ENCODE measurements around the gene OXER1. TPM values are rescaled to one million over a fixed set of nuclear protein-coding genes. Genes with fewer than 3 reads are reported as not detected.

OXER1 gene
- total RNA-seq, 1 donor from 2014 or later, result 0.88 TPM

GRCh38 chr2:42788882-42789281, 24.9 kb upstream of the OXER1 start:
- H3K36me3 ChIP-seq, result no peaks in the 10 kb centered on the region
- no peak overlapping the region for H3K27ac ChIP-seq
- H4K20me1 ChIP-seq (ENCODE audit: low read depth), result no peaks in the 10 kb centered on the region
- Mint-ChIP-seq H3K36me3 (peaks cover 9% of the 10 kb centered on the region), H3K27me3 (ENCODE audit: insufficient read depth, low read depth) (peaks cover 22% of the 10 kb centered on the region), H3K27ac (peak overlapping the region; percentile 94), H3K4me3 (peak overlapping the region; percentile 39), H3K9me3 (peaks cover 6% of the 10 kb centered on the region), H3K4me1 (peaks cover 40% of the 10 kb centered on the region)
- no peak for DNase-seq (ENCODE audit: low spot score)
- H3K79me2 ChIP-seq (ENCODE audit: low read depth), result no peaks in the 10 kb centered on the region
- no peaks in the 10 kb centered on the region for H3K9me3 ChIP-seq (ENCODE audit: low read depth)
- no peak overlapping the region for H3K9ac ChIP-seq
- no peak overlapping the region for H2AFZ ChIP-seq (replicated peaks)
- H3F3A ChIP-seq (ENCODE audit: low read depth), result peaks cover 28% of the 10 kb centered on the region
- H3K4me3 ChIP-seq, result no peak overlapping the region
- peaks cover 33% of the 10 kb centered on the region for H3K27me3 ChIP-seq
- no peak overlapping the region for H3K4me2 ChIP-seq
- H3K4me1 ChIP-seq, result peaks cover 19% of the 10 kb centered on the region
- TF ChIP-seq EZH2 (IDR thresholded peaks at IDR 0.05), result no peak
- TF ChIP-seq EZH2phosphoT487 (IDR thresholded peaks at IDR 0.05), result no peak
- TF ChIP-seq CTCF (IDR thresholded peaks at IDR 0.05), result no peak

DNA sequence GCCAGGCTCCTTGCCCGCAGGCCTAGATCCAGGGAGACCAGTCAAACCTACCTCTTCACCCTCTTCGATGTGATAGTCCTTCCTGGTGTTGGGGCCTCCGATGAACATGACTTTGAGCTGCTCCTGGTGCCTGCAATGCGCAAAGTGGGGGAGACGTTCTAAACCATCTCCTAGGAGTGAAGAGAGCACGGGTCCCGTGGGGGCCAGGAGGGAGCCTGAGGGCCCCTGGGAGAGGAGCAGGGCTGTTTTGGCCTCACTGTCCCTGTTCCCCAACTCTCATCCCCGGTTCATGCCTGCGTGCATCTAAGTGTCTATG, 24.5 kb upstream of the OXER1 start:
- Histone ChIP-seq H3K27ac (no peak overlapping the region), H3K4me1 (peaks cover 16% of the 10 kb centered on the region), H3K36me3 (no peaks in the 10 kb centered on the region), H3K9me3 (ENCODE audit: low read depth) (no peaks in the 10 kb centered on the region), H3K4me2 (no peak overlapping the region), H3K4me3 (no peak overlapping the region), H2AFZ (replicated peaks) (no peak overlapping the region), H3K79me2 (ENCODE audit: low read depth) (no peaks in the 10 kb centered on the region), H3F3A (ENCODE audit: low read depth) (peaks cover 24% of the 10 kb centered on the region), H3K27me3 (peaks cover 29% of the 10 kb centered on the region), H3K9ac (no peak overlapping the region), H4K20me1 (ENCODE audit: low read depth) (no peaks in the 10 kb centered on the region)
- H3K9me3 Mint-ChIP-seq, result peaks cover 6% of the 10 kb centered on the region
- TF ChIP-seq EZH2 (IDR thresholded peaks at IDR 0.05) (no peak), EZH2phosphoT487 (IDR thresholded peaks at IDR 0.05) (no peak), CTCF (IDR thresholded peaks at IDR 0.05) (no peak)
- H3K4me3 Mint-ChIP-seq, result peak overlapping the region; percentile 39
- H3K4me1 Mint-ChIP-seq, result peaks cover 35% of the 10 kb centered on the region
- no peak for DNase-seq (ENCODE audit: low spot score)
- H3K36me3 Mint-ChIP-seq, result peaks cover 9% of the 10 kb centered on the region
- peak overlapping the region; percentile 94 for H3K27ac Mint-ChIP-seq
- H3K27me3 Mint-ChIP-seq (ENCODE audit: insufficient read depth, low read depth), result peaks cover 19% of the 10 kb centered on the region

DNA sequence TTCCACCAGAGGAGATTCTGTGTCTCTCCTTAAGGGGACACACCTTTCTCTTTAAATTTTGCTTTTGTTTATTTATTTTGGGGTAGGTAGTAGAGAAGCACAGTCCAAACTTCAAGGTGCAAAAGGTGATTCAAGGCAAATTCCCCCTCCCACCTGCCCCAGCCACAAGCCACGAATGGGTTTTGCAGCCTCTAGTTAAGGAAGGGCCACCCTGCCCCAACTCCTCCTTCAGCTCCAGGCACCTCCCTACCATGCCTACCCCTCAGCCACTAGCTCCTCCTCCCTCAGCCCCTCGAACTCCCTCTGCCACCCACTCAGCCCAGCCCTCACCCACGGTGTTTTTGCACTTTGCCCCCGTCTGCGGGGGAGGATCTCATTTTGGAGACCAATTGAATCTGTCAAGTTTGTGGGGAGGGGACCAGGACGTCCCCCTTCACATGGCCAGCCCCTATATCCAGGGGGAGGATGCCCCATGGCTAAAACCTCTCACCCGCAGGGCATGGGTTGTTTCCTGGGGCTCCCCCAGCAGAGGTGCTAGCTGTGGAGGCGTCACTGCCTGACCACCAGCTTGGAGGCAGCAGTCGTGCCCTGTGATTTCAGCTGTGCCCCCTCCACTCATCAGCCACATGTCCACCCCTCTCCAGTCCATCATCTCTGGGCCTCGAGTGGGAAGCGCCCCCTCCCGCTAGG, 24.0 kb upstream of the OXER1 start:
- H3K27ac ChIP-seq, result no peak overlapping the region
- H3F3A ChIP-seq (ENCODE audit: low read depth), result peaks cover 19% of the 10 kb centered on the region
- H3K4me3 ChIP-seq, result no peak overlapping the region
- DNase-seq (ENCODE audit: low spot score), result no peak
- H3K9me3 Mint-ChIP-seq, result peaks cover 6% of the 10 kb centered on the region
- H3K4me1 ChIP-seq, result peaks cover 12% of the 10 kb centered on the region
- H2AFZ ChIP-seq (replicated peaks), result no peak overlapping the region
- peaks cover 24% of the 10 kb centered on the region for H3K27me3 ChIP-seq
- no peak overlapping the region for H3K27ac Mint-ChIP-seq
- no peak for TF ChIP-seq CTCF (IDR thresholded peaks at IDR 0.05)
- TF ChIP-seq EZH2 (IDR thresholded peaks at IDR 0.05), result no peak
- no peak for TF ChIP-seq EZH2phosphoT487 (IDR thresholded peaks at IDR 0.05)
- H3K9ac ChIP-seq, result no peak overlapping the region
- H3K9me3 ChIP-seq (ENCODE audit: low read depth), result no peaks in the 10 kb centered on the region
- peaks cover 32% of the 10 kb centered on the region for H3K4me1 Mint-ChIP-seq
- no peaks in the 10 kb centered on the region for H3K36me3 ChIP-seq
- H4K20me1 ChIP-seq (ENCODE audit: low read depth), result no peaks in the 10 kb centered on the region
- H3K4me3 Mint-ChIP-seq, result no peak overlapping the region
- peaks cover 9% of the 10 kb centered on the region for H3K36me3 Mint-ChIP-seq
- H3K79me2 ChIP-seq (ENCODE audit: low read depth), result no peaks in the 10 kb centered on the region
- peaks cover 17% of the 10 kb centered on the region for H3K27me3 Mint-ChIP-seq (ENCODE audit: insufficient read depth, low read depth)
- no peak overlapping the region for H3K4me2 ChIP-seq
